Measurements from ENCODE around the gene MFAP5.

MFAP5 gene

GRCh38 chr12:8685051-8685450, 22.4 kb upstream of the MFAP5 start:
- Mint-ChIP-seq H3K4me3 (no peak overlapping the region), H3K27ac (no peak overlapping the region), H3K36me3 (ENCODE audit: low read depth) (no peaks in the 10 kb centered on the region), H3K27me3 (no peaks in the 10 kb centered on the region), H3K9me3 (no peaks in the 10 kb centered on the region), H3K4me1 (ENCODE audit: low read depth) (no peaks in the 10 kb centered on the region)

- no peaks in the 10 kb centered on the region for H3K27me3 Mint-ChIP-seq
- H3K4me3 Mint-ChIP-seq: no peak overlapping the region
- H3K9me3 Mint-ChIP-seq: no peaks in the 10 kb centered on the region
- no peaks in the 10 kb centered on the region for H3K4me1 Mint-ChIP-seq (ENCODE audit: low read depth)
- H3K27ac Mint-ChIP-seq: no peak overlapping the region
- H3K36me3 Mint-ChIP-seq (ENCODE audit: low read depth): no peaks in the 10 kb centered on the region
Observed at GRCh38 chr12:8681129-8681884, 18.7 kb upstream of the MFAP5 start.

- Mint-ChIP-seq H3K4me3 (no peak overlapping the region), H3K9me3 (no peaks in the 10 kb centered on the region)
Observed at GRCh38 chr12:8680533-8680932, 17.9 kb upstream of the MFAP5 start.

GRCh38 chr12:8678661-8679111, 16.1 kb upstream of the MFAP5 start:
- Mint-ChIP-seq H3K4me3 (no peak overlapping the region), H3K36me3 (ENCODE audit: low read depth) (no peaks in the 10 kb centered on the region), H3K27ac (no peak overlapping the region), H3K4me1 (ENCODE audit: low read depth) (peaks cover 8% of the 10 kb centered on the region), H3K9me3 (no peaks in the 10 kb centered on the region), H3K27me3 (no peaks in the 10 kb centered on the region)

More at GRCh38 chr12:8680533-8680932, 17.9 kb upstream of the MFAP5 start:
- Mint-ChIP-seq H3K27ac (no peak overlapping the region), H3K4me1 (ENCODE audit: low read depth) (peaks cover 3% of the 10 kb centered on the region), H3K27me3 (no peaks in the 10 kb centered on the region), H3K36me3 (ENCODE audit: low read depth) (no peaks in the 10 kb centered on the region)

DNA sequence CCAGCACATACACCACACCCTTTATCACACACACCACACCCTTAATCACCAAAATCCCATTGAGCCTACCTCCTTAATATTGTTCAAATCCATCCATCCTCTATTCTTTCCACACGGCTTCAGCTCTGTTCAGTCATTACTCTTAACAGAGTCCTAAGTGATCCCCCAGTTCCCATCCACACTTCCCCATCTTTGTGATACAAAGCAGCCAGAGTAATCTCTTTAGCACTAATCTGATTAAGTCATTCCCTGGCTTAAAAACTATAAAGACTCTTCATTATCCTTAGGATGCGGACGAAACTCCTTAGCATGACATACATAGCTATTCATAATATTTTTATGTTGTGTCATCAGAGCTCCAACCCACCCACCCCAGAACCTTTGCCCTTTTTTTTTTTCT, 14.7 kb upstream of the MFAP5 start:
- no peaks in the 10 kb centered on the region for H3K9me3 Mint-ChIP-seq
- H3K27me3 Mint-ChIP-seq: no peaks in the 10 kb centered on the region
- H3K27ac Mint-ChIP-seq: no peak overlapping the region
- no peaks in the 10 kb centered on the region for H3K36me3 Mint-ChIP-seq (ENCODE audit: low read depth)
- H3K4me3 Mint-ChIP-seq: no peak overlapping the region
- peaks cover 8% of the 10 kb centered on the region for H3K4me1 Mint-ChIP-seq (ENCODE audit: low read depth)

GRCh38 chr12:8676651-8677050, 14.0 kb upstream of the MFAP5 start:
- no peak overlapping the region for H3K4me3 Mint-ChIP-seq
- H3K27me3 Mint-ChIP-seq: no peaks in the 10 kb centered on the region
- no peak overlapping the region for H3K27ac Mint-ChIP-seq

DNA sequence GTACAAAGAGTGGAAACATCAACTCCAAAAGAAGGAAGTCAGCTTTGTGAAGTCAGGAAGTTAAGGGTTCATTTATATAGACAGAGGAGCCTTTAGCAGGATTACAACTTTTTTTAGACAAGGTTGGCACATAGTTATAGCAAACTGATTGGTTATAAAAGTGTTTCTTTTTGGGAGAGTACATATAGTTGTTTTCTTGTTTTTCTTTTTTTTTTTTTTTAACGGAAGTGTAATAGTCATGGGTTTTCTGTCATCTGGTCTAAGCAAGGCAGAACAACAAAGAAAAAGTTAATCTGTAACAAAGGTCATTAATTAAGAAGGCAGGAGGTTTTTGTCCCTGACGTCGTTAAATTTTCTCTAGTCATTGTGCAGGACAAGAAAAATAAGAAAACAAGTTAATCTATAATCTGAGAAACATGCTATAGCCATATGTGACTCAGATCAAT, 13.0 kb upstream of the MFAP5 start:
- H3K36me3 Mint-ChIP-seq (ENCODE audit: low read depth): no peaks in the 10 kb centered on the region
- peaks cover 8% of the 10 kb centered on the region for H3K4me1 Mint-ChIP-seq (ENCODE audit: low read depth)
- H3K27me3 Mint-ChIP-seq: no peaks in the 10 kb centered on the region
- no peaks in the 10 kb centered on the region for H3K9me3 Mint-ChIP-seq
- peak overlapping the region; percentile 22 for H3K27ac Mint-ChIP-seq
- no peak overlapping the region for H3K4me3 Mint-ChIP-seq

More at GRCh38 chr12:8676651-8677050, 14.0 kb upstream of the MFAP5 start:
- Mint-ChIP-seq H3K9me3 (no peaks in the 10 kb centered on the region), H3K36me3 (ENCODE audit: low read depth) (no peaks in the 10 kb centered on the region), H3K4me1 (ENCODE audit: low read depth) (peaks cover 8% of the 10 kb centered on the region)

- Mint-ChIP-seq H3K4me3 (no peak overlapping the region), H3K4me1 (ENCODE audit: low read depth) (peaks cover 8% of the 10 kb centered on the region), H3K36me3 (ENCODE audit: low read depth) (no peaks in the 10 kb centered on the region), H3K27me3 (no peaks in the 10 kb centered on the region), H3K9me3 (no peaks in the 10 kb centered on the region), H3K27ac (no peak overlapping the region)
Observed at GRCh38 chr12:8672381-8672780, 9.8 kb upstream of the MFAP5 start.

- H3K27ac Mint-ChIP-seq: no peak overlapping the region
- no peaks in the 10 kb centered on the region for H3K36me3 Mint-ChIP-seq (ENCODE audit: low read depth)
- H3K4me3 Mint-ChIP-seq: no peak overlapping the region
- H3K27me3 Mint-ChIP-seq: no peaks in the 10 kb centered on the region
- no peaks in the 10 kb centered on the region for H3K4me1 Mint-ChIP-seq (ENCODE audit: low read depth)
- no peaks in the 10 kb centered on the region for H3K9me3 Mint-ChIP-seq
Observed at GRCh38 chr12:8668441-8668840, 5.8 kb upstream of the MFAP5 start.

- Mint-ChIP-seq H3K9me3 (no peaks in the 10 kb centered on the region), H3K4me1 (ENCODE audit: low read depth) (no peaks in the 10 kb centered on the region)
Observed at GRCh38 chr12:8667270-8667669, 4.6 kb upstream of the MFAP5 start.

GRCh38 chr12:8665759-8666158, 3.1 kb upstream of the MFAP5 start:
- Mint-ChIP-seq H3K27ac (no peak overlapping the region), H3K27me3 (no peaks in the 10 kb centered on the region), H3K36me3 (ENCODE audit: low read depth) (no peaks in the 10 kb centered on the region), H3K4me1 (ENCODE audit: low read depth) (no peaks in the 10 kb centered on the region), H3K9me3 (no peaks in the 10 kb centered on the region), H3K4me3 (no peak overlapping the region)

More at GRCh38 chr12:8667270-8667669, 4.6 kb upstream of the MFAP5 start:
- Mint-ChIP-seq H3K27me3 (no peaks in the 10 kb centered on the region), H3K4me3 (no peak overlapping the region), H3K36me3 (ENCODE audit: low read depth) (no peaks in the 10 kb centered on the region), H3K27ac (no peak overlapping the region)

GRCh38 chr12:8664228-8664913, 1.7 kb upstream of the MFAP5 start:
- Mint-ChIP-seq H3K4me1 (ENCODE audit: low read depth) (no peaks in the 10 kb centered on the region), H3K4me3 (no peak overlapping the region), H3K36me3 (ENCODE audit: low read depth) (no peaks in the 10 kb centered on the region), H3K27ac (no peak overlapping the region), H3K27me3 (no peaks in the 10 kb centered on the region), H3K9me3 (no peaks in the 10 kb centered on the region)

GRCh38 chr12:8661751-8662150, 875 bp downstream of the MFAP5 start:
- Mint-ChIP-seq H3K9me3 (no peaks in the 10 kb centered on the region), H3K27me3 (no peaks in the 10 kb centered on the region), H3K4me1 (ENCODE audit: low read depth) (no peaks in the 10 kb centered on the region), H3K27ac (no peak overlapping the region), H3K36me3 (ENCODE audit: low read depth) (no peaks in the 10 kb centered on the region), H3K4me3 (no peak overlapping the region)

DNA sequence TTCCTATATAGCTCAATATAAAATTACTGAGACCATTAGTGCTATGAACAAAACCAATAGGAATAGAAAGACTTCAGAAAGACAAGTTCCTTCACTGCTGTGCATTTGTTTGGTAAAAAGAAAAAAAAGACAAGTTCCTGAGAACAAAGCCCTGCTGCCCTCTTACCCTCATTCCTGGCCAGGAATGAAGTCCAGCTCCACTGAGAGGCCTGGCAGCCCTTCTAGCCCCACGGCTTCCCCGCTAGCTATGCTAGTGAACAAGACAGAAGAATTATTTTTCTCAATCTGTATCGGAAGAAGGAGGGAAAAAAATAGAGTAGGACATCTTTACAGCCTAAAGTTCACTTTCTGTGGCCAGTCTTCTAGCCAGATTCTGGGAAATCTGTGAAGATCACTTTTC, 1.6 kb downstream of the MFAP5 start:
- H3K4me3 Mint-ChIP-seq: no peak overlapping the region
- H3K27ac Mint-ChIP-seq: no peak overlapping the region
- no peaks in the 10 kb centered on the region for H3K36me3 Mint-ChIP-seq (ENCODE audit: low read depth)
- H3K4me1 Mint-ChIP-seq (ENCODE audit: low read depth): no peaks in the 10 kb centered on the region
- no peaks in the 10 kb centered on the region for H3K9me3 Mint-ChIP-seq
- H3K27me3 Mint-ChIP-seq: no peaks in the 10 kb centered on the region

- H3K4me1 Mint-ChIP-seq (ENCODE audit: low read depth): no peaks in the 10 kb centered on the region
- no peak overlapping the region for H3K4me3 Mint-ChIP-seq
- no peaks in the 10 kb centered on the region for H3K36me3 Mint-ChIP-seq (ENCODE audit: low read depth)
- no peaks in the 10 kb centered on the region for H3K9me3 Mint-ChIP-seq
- peaks cover 7% of the 10 kb centered on the region for H3K27me3 Mint-ChIP-seq
- no peak overlapping the region for H3K27ac Mint-ChIP-seq
Observed at GRCh38 chr12:8658346-8658745, 4.3 kb downstream of the MFAP5 start.

Data from stimulated activated naive CD8-positive, alpha-beta T cell treated with anti-CD3 and anti-CD28 coated beads, Interleukin-15, Interleukin-2, amounts not matched to agents 100 ng/mL and 50 ng/mL, for 24 hours (primary cell).